Thoracic aorta (tissue), 2 donors: Measurements from ENCODE around the gene RAB12. TPM values are rescaled to one million over a fixed set of nuclear protein-coding genes. Genes with fewer than 3 reads are reported as not detected.

Experiments
- ATAC-seq: fragments of 150-250 bp; one replicate; pipeline ENCODE4 v1.8.0; 2017; ENCODE audit warnings: low read depth; ENCODE audit not compliant: insufficient number of reproducible peaks, low FRiP score
- DNase-seq: peaks from one replicate; pipeline ENCODE4 v3.0.0-alpha.2; 2020; ENCODE audit warnings: low spot score
- H3K27ac ChIP-seq, 2 donors: fragments of 200-600 bp; sonication (generic); 1 replicate in 1 of 2; 2 replicates in 1 of 2; pipeline ENCODE4 v1.5.1; 2016; ENCODE audit warnings: mild to moderate bottlenecking in 2 of 2, moderate library complexity in 2 of 2
- H3K27me3 ChIP-seq: fragments of 200-600 bp; sonication (generic); replicated peaks from 2 replicates; pipeline ENCODE4 v1.6.0; 2016; ENCODE audit warnings: mild to moderate bottlenecking; ENCODE audit not compliant: insufficient read depth
- H3K36me3 ChIP-seq: fragments of 200-600 bp; sonication (generic); one replicate; pipeline ENCODE4 v1.5.1; 2016
- H3K4me1 ChIP-seq, 2 donors: fragments of 200-600 bp; sonication (generic); 1 replicate in 1 of 2; 2 replicates in 1 of 2; pipeline versions ENCODE4 v1.5.1 to v1.6.0; 2016; ENCODE audit warnings: low read depth in 2 of 2, mild to moderate bottlenecking in 1 of 2; ENCODE audit not compliant: control insufficient read depth in 1 of 2
- H3K4me3 ChIP-seq: fragments of 200-600 bp; sonication (generic); 2 replicates; pipeline ENCODE4 v1.5.1; 2016; ENCODE audit warnings: mild to moderate bottlenecking
- H3K9me3 ChIP-seq: fragments of 200-600 bp; sonication (generic); 2 replicates; pipeline ENCODE4 v1.5.1; 2016
- total RNA-seq, 2 donors: library from RNA; depleted of rRNA; stranded (reverse); fragments of >200 nt; gene quantifications; one replicate each; pipeline versions ENCODE4 v1.1.0 to v1.2.3, GENCODE V29; 2016
- TF ChIP-seq, protein P1 (sequence below): fragments of 200-600 bp; sonication (generic); IDR thresholded peaks from one replicate; pipeline ENCODE4 v1.5.1; 2019; ENCODE audit warnings: antibody characterized with exemption

The RAB12 gene
- total RNA-seq = 10 to 100 TPM; 40.1 to 55.0 TPM

- DNase-seq (peak; percentile 26), ATAC-seq (peak; percentile 64)
- Histone ChIP-seq H3K9me3 (no peaks in the 10 kb centered on the region), H3K36me3 (no peaks in the 10 kb centered on the region), H3K27me3 (no peaks in the 10 kb centered on the region), H3K27ac (peak within 1 kb of the TSS; percentile 79), H3K4me3 (peak within 1 kb of the TSS; percentile 96), H3K4me1 (peaks cover 25 to 50% of the 10 kb centered on the region in 2 donors)
- TF ChIP-seq, protein P1, sequence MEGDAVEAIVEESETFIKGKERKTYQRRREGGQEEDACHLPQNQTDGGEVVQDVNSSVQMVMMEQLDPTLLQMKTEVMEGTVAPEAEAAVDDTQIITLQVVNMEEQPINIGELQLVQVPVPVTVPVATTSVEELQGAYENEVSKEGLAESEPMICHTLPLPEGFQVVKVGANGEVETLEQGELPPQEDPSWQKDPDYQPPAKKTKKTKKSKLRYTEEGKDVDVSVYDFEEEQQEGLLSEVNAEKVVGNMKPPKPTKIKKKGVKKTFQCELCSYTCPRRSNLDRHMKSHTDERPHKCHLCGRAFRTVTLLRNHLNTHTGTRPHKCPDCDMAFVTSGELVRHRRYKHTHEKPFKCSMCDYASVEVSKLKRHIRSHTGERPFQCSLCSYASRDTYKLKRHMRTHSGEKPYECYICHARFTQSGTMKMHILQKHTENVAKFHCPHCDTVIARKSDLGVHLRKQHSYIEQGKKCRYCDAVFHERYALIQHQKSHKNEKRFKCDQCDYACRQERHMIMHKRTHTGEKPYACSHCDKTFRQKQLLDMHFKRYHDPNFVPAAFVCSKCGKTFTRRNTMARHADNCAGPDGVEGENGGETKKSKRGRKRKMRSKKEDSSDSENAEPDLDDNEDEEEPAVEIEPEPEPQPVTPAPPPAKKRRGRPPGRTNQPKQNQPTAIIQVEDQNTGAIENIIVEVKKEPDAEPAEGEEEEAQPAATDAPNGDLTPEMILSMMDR = peak; percentile 49
These were observed at the start of gene RAB12 for GRCh38 chr18:8608795-8609658. Gene RAB12 (plus strand): TSS chr18:8609437. CDS start chr18:8609440, 3 bp downstream.

DNA sequence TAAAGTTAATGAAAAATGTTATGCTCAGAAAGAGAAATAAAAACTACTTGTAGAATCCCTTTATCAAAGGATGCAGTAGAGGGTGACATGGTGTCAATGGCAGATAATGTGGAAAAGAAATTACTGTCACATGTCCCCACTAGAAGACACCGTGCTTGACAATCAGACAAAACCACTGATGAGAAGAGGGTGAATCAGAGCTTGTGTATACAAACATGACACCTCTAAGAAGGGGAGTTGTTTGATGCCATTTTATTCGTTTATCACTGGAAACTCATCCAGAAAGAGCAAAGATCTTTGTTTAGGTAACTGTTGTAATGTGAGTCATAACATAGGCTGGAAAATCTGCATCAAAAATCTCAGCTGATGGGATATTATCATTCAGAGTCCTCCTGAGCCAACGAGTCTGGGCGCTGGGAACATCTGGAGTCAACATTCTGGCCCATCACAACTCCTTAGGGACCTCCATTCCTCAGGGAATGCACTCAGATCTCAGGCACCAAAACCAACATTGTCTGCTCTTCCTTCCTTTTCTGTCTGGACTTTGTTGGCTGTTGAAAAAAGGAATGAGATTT lies 49.5 kb upstream of the RAB12 start:
- Histone ChIP-seq H3K9me3 (no peaks in the 10 kb centered on the region), H3K27ac (no peak overlapping the region), H3K36me3 (no peaks in the 10 kb centered on the region), H3K4me1 (no peaks in the 10 kb centered on the region), H3K27me3 (no peaks in the 10 kb centered on the region), H3K4me3 (no peak overlapping the region)
- ATAC-seq (no peak), DNase-seq (no peak)
- TF ChIP-seq, protein P1 = no peak

- no peak overlapping the region for H3K27ac ChIP-seq
- TF ChIP-seq, protein P1 = no peak
- no peaks in the 10 kb centered on the region for H3K36me3 ChIP-seq
- H3K27me3 ChIP-seq = no peaks in the 10 kb centered on the region
- no peak for ATAC-seq
- no peak for DNase-seq
- no peak overlapping the region for H3K4me3 ChIP-seq
- no peaks in the 10 kb centered on the region for H3K4me1 ChIP-seq
- H3K9me3 ChIP-seq = no peaks in the 10 kb centered on the region
These were observed 47.9 kb upstream of the RAB12 start for GRCh38 chr18:8561123-8561910.

GRCh38 chr18:8562070-8562469 lies 47.2 kb upstream of the RAB12 start:
- no peak for DNase-seq
- H3K9me3 ChIP-seq = no peaks in the 10 kb centered on the region
- no peaks in the 10 kb centered on the region for H3K27me3 ChIP-seq
- no peaks in the 10 kb centered on the region for H3K4me1 ChIP-seq
- H3K36me3 ChIP-seq = no peaks in the 10 kb centered on the region
- no peak overlapping the region for H3K4me3 ChIP-seq
- H3K27ac ChIP-seq = no peak overlapping the region
- TF ChIP-seq, protein P1 = no peak
- ATAC-seq = no peak

DNA sequence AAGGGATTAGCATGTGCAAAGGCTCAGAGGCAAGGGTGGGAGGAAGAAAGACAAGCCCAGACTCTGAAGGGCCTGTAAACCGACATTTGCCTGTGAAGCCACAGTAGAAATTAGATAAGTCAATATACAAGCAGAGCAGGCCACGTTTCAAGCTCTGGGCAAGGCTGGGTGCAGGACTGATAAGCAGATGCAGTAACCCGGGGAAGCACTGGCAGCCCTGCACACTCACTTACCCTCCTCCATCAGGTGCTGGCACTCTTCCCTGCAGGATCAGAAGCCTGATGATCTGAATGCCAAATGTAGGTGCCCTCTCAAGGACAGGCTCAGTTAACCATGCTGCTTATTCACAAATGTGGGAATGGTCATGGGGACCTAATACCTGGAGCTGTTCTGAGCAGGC lies 46.3 kb upstream of the RAB12 start:
- Histone ChIP-seq H3K4me1 (no peaks in the 10 kb centered on the region), H3K4me3 (no peak overlapping the region), H3K9me3 (no peaks in the 10 kb centered on the region), H3K27me3 (no peaks in the 10 kb centered on the region), H3K27ac (no peak overlapping the region), H3K36me3 (no peaks in the 10 kb centered on the region)
- TF ChIP-seq, protein P1 = no peak
- DNase-seq (no peak), ATAC-seq (no peak)
